Measurements from ENCODE around the gene RFX3.

- no peak for TF ChIP-seq GATA2 (IDR thresholded peaks at IDR 0.05; ENCODE audit: low read depth, low read length)
- no peak for TF ChIP-seq GATA3 (IDR thresholded peaks at IDR 0.05; ENCODE audit: low read depth, low read length)
Measured at GRCh38 chr9:3464033-3464638, 61.7 kb downstream of the RFX3 start.
